ENCODE data around the gene STAC3.

STAC3 gene

GRCh38 chr12:57220770-57221168, 30.2 kb downstream of the STAC3 start:
- Histone ChIP-seq H3K9ac (ENCODE audit: low read length) (no peak overlapping the region), H3K4me2 (ENCODE audit: low read length) (no peak overlapping the region), H3K27me3 (ENCODE audit: low read depth, low read length) (peaks cover 59% of the 10 kb centered on the region), H3K27ac (ENCODE audit: low read length) (no peak overlapping the region), H4K20me1 (ENCODE audit: insufficient read depth, low read length) (no peaks in the 10 kb centered on the region), H3K9me3 (ENCODE audit: insufficient read depth, low read length) (no peaks in the 10 kb centered on the region), H3K4me3 (ENCODE audit: low read length) (no peak overlapping the region), H2AFZ (ENCODE audit: low read depth, low read length) (no peak overlapping the region), H3K79me2 (ENCODE audit: low read length) (no peaks in the 10 kb centered on the region), H3K4me1 (ENCODE audit: low read length) (peaks cover 25% of the 10 kb centered on the region), H3K36me3 (replicated peaks; ENCODE audit: low read depth, low read length) (no peaks in the 10 kb centered on the region)
- TF ChIP-seq EZH2phosphoT487 (IDR thresholded peaks at IDR 0.05; ENCODE audit: low read depth) (no peak), CTCF (IDR thresholded peaks at IDR 0.05; ENCODE audit: low read depth, low read length) (no peak)

DNA sequence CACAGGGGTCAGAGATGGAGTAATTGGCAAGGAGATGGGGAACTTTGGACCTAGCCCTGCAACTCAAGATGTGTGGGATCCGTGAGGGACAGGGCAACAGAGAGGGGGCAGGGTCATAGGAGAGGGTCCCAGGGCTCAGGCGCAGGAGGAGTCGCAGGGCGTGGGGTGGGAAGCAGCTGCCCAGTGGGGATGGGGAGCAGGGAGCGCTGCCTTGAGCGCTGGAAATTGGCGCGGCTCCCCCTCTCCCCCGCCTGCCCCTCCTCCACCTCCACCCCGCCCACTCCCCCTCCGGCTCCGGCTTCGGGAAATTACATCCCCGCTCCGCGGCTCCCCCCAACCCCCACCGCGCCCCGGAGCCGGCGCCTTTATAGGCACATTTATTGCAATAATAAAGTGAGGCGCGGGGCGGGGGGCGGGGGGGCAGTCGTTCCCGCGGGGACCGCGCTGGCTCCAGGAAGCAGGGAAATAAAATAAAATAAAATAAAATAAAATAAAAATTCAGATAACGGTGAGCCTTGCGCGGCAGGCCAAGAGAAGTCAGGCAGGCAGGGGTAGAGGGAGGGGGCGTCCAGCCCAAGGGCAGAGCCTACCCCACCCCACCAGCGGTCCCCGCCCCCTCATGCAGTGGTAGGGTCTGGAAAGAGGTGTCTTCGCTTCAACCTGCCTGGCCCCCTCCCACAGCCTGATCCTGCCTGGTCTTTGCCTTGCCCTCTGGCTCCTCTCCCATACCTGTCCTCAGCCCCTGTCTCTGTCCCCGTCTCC, 30.8 kb downstream of the STAC3 start:
- H3K36me3 ChIP-seq (replicated peaks; ENCODE audit: low read depth, low read length): no peaks in the 10 kb centered on the region
- H3K9me3 ChIP-seq (ENCODE audit: insufficient read depth, low read length): no peaks in the 10 kb centered on the region
- H3K4me3 ChIP-seq (ENCODE audit: low read length): no peak overlapping the region
- no peaks in the 10 kb centered on the region for H4K20me1 ChIP-seq (ENCODE audit: insufficient read depth, low read length)
- H3K4me2 ChIP-seq (ENCODE audit: low read length): no peak overlapping the region
- H3K79me2 ChIP-seq (ENCODE audit: low read length): no peaks in the 10 kb centered on the region
- peaks cover 64% of the 10 kb centered on the region for H3K27me3 ChIP-seq (ENCODE audit: low read depth, low read length)
- H3K4me1 ChIP-seq (ENCODE audit: low read length): peaks cover 31% of the 10 kb centered on the region
- TF ChIP-seq CTCF (IDR thresholded peaks at IDR 0.05; ENCODE audit: low read depth, low read length) (no peak), EZH2phosphoT487 (IDR thresholded peaks at IDR 0.05; ENCODE audit: low read depth) (no peak)
- no peak overlapping the region for H2AFZ ChIP-seq (ENCODE audit: low read depth, low read length)
- no peak overlapping the region for H3K27ac ChIP-seq (ENCODE audit: low read length)
- no peak overlapping the region for H3K9ac ChIP-seq (ENCODE audit: low read length)

DNA sequence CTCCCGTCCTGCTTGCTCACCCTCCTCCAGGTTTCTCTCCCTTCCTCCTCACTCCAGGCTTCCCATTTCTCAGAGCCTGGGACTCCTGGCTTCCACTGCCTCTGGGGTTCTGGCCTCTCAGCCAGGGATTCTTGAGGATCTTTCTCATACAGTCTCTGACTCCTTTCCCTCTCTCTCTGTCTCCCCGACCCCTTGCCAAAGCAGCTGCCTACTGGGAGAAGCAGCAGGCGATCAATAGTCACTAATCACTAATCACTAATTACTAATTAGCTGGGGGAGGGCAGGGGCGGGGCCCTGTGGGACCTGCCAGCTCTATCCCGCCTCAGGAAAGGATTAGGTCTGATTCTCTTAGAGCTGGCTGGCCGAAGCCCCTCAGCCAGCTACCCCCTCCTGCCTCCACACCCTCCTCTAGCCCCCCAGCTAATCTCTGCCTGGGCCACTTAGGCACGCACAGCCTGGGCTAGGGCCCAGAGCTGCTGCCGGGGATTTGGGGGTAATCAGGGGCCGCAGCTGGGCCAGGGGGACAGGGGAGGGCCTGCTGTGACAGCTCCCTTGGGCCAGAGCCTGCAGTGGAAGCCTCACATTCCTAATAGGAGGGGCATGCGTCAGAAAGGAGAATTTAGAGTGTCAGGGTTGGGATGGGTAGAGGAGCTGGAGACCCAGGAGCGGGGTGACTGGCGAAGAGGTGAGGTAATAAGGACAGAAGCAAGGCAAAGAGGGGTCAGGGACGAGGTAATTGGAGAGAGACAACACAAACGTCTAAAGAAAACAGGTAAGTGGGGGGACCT, 31.6 kb downstream of the STAC3 start:
- TF ChIP-seq CTCF (IDR thresholded peaks at IDR 0.05; ENCODE audit: low read depth, low read length) (no peak), EZH2phosphoT487 (IDR thresholded peaks at IDR 0.05; ENCODE audit: low read depth) (no peak)
- peaks cover 72% of the 10 kb centered on the region for H3K27me3 ChIP-seq (ENCODE audit: low read depth, low read length)
- no peak overlapping the region for H2AFZ ChIP-seq (ENCODE audit: low read depth, low read length)
- no peaks in the 10 kb centered on the region for H3K36me3 ChIP-seq (replicated peaks; ENCODE audit: low read depth, low read length)
- H3K4me3 ChIP-seq (ENCODE audit: low read length): no peak overlapping the region
- H4K20me1 ChIP-seq (ENCODE audit: insufficient read depth, low read length): peaks cover 4% of the 10 kb centered on the region; the same call in 1 of the 2 replicates
- no peak overlapping the region for H3K27ac ChIP-seq (ENCODE audit: low read length)
- no peaks in the 10 kb centered on the region for H3K9me3 ChIP-seq (ENCODE audit: insufficient read depth, low read length)
- no peaks in the 10 kb centered on the region for H3K79me2 ChIP-seq (ENCODE audit: low read length)
- peaks cover 37% of the 10 kb centered on the region for H3K4me1 ChIP-seq (ENCODE audit: low read length)
- no peak overlapping the region for H3K9ac ChIP-seq (ENCODE audit: low read length)
- no peak overlapping the region for H3K4me2 ChIP-seq (ENCODE audit: low read length)
